Hepatocyte (in vitro differentiated cells): ENCODE data around the gene PPP3CA. TPM values are rescaled to one million over a fixed set of nuclear protein-coding genes. Genes with fewer than 3 reads are reported as not detected.

ENCODE experiments used
- DNase-seq: peaks from one replicate; pipeline ENCODE4 v3.0.0-alpha.2; 2016; ENCODE audit warnings: low spot score
- H2AFZ ChIP-seq: fragments of 200-600 bp; sonication (generic); 2 replicates; pipeline ENCODE4 v1.6.0; 2016; ENCODE audit warnings: antibody characterized with exemption, mild to moderate bottlenecking
- H3K27ac ChIP-seq: fragments of 200-600 bp; sonication (generic); 2 replicates; pipeline ENCODE4 v1.5.1; 2016; ENCODE audit warnings: mild to moderate bottlenecking
- H3K27me3 ChIP-seq: fragments of 200-600 bp; sonication (generic); 2 replicates; pipeline ENCODE4 v1.6.1; 2016
- H3K36me3 ChIP-seq: fragments of 200-600 bp; sonication (generic); replicated peaks from 2 replicates; pipeline ENCODE4 v1.5.1; 2016; ENCODE audit warnings: low read depth; ENCODE audit not compliant: insufficient read depth
- H3K4me1 ChIP-seq: fragments of 200-600 bp; sonication (generic); 2 replicates; pipeline ENCODE4 v1.5.1; 2016; ENCODE audit warnings: mild to moderate bottlenecking, moderate library complexity; ENCODE audit not compliant: insufficient read depth
- H3K4me2 ChIP-seq: fragments of 200-600 bp; sonication (generic); 2 replicates; pipeline ENCODE4 v1.6.0; 2016
- H3K4me3 ChIP-seq: fragments of 200-600 bp; sonication (generic); 2 replicates; pipeline ENCODE4 v1.5.1; 2016; ENCODE audit warnings: mild to moderate bottlenecking
- H3K79me2 ChIP-seq: fragments of 200-600 bp; sonication (generic); 2 replicates; pipeline ENCODE4 v1.6.0; 2017; ENCODE audit warnings: mild to moderate bottlenecking
- H3K9me2 ChIP-seq: fragments of 200-600 bp; sonication (generic); replicated peaks from 2 replicates; pipeline ENCODE4 v1.6.0; 2017; ENCODE audit warnings: mild to moderate bottlenecking; ENCODE audit not compliant: insufficient read depth
- H3K9me3 ChIP-seq: fragments of 200-600 bp; sonication (generic); 2 replicates; pipeline ENCODE4 v1.5.1; 2016; ENCODE audit warnings: low read depth, mild to moderate bottlenecking
- H4K20me1 ChIP-seq: fragments of 200-600 bp; sonication (generic); 2 replicates; pipeline ENCODE4 v1.6.0; 2016; ENCODE audit warnings: mild to moderate bottlenecking; ENCODE audit not compliant: insufficient read depth, poor library complexity, severe bottlenecking
- CTCF ChIP-seq: fragments of 200-600 bp; sonication (generic); IDR thresholded peaks from 2 replicates; pipeline ENCODE4 v1.5.1; 2016; ENCODE audit warnings: antibody characterized with exemption, mild to moderate bottlenecking; ENCODE audit not compliant: poor library complexity
- EZH2 ChIP-seq: fragments of 200-600 bp; sonication (generic); IDR thresholded peaks from 2 replicates; pipeline ENCODE4 v1.6.1; 2016; ENCODE audit warnings: antibody characterized with exemption, mild to moderate bottlenecking, borderline replicate concordance
- EZH2phosphoT487 ChIP-seq: fragments of 200-600 bp; sonication (generic); IDR thresholded peaks from one replicate; pipeline ENCODE4 v1.6.1; 2018; ENCODE audit warnings: antibody characterized with exemption, mild to moderate bottlenecking, low read depth, moderate library complexity; ENCODE audit not compliant: unreplicated experiment, severe bottlenecking
- WGBS: methylation state at CpG from one replicate; pipeline ENCODE4 v1.1.6; 2016; ENCODE audit warnings: low lambda C conversion rate; ENCODE audit errors: missing lambda C conversion rate; 5-methylcytosine and 5-hydroxymethylcytosine counted together
- polyA plus RNA-seq: library from polyadenylated mRNA; unstranded; fragments of >200 nt; fragmentation: Nextera tagmentation; extraction: Ambion mirVana; gene quantifications from 2 replicates; pipeline ENCODE4 v1.2.1, GENCODE V29; 2016
- total RNA-seq: library from RNA; depleted of rRNA; stranded (reverse); fragments of >200 nt; gene quantifications from 2 replicates; pipeline ENCODE4 v1.2.3, GENCODE V29; 2014

Gene PPP3CA
- total and polyA plus RNA-seq, 2 experiments from 2014 or later = 12.9 to 49.5 TPM

GRCh38 chr4:101148551-101148950 lies 198.8 kb downstream of the PPP3CA start:
- Histone ChIP-seq H3K27ac (no peak overlapping the region), H3K9me2 (no peaks in the 10 kb centered on the region), H2AFZ (no peak overlapping the region), H3K27me3 (no peaks in the 10 kb centered on the region), H4K20me1 (no peaks in the 10 kb centered on the region), H3K36me3 (no peaks in the 10 kb centered on the region), H3K4me1 (no peaks in the 10 kb centered on the region), H3K79me2 (peaks cover 35% of the 10 kb centered on the region), H3K4me2 (no peak overlapping the region), H3K4me3 (no peak overlapping the region), H3K9me3 (no peaks in the 10 kb centered on the region)
- TF ChIP-seq EZH2phosphoT487 = no peak
- TF ChIP-seq EZH2 = no peak
- TF ChIP-seq CTCF = no peak
- no peak for DNase-seq
- WGBS = 74% methylated on average over 3 of the region's 3 CpGs

GRCh38 chr4:101147283-101147682 lies 200.0 kb downstream of the PPP3CA start:
- TF ChIP-seq CTCF (no peak), EZH2phosphoT487 (no peak), EZH2 (no peak)
- Histone ChIP-seq H3K9me2 (no peaks in the 10 kb centered on the region), H4K20me1 (no peaks in the 10 kb centered on the region), H3K27ac (no peak overlapping the region), H3K9me3 (no peaks in the 10 kb centered on the region), H3K4me1 (no peaks in the 10 kb centered on the region), H3K4me3 (no peak overlapping the region), H3K4me2 (no peak overlapping the region), H2AFZ (no peak overlapping the region), H3K27me3 (no peaks in the 10 kb centered on the region), H3K36me3 (no peaks in the 10 kb centered on the region), H3K79me2 (peaks cover 37% of the 10 kb centered on the region)
- DNase-seq = no peak

GRCh38 chr4:101145021-101145420 lies 202.3 kb downstream of the PPP3CA start:
- Histone ChIP-seq H4K20me1 (no peaks in the 10 kb centered on the region), H3K9me2 (no peaks in the 10 kb centered on the region), H3K36me3 (no peaks in the 10 kb centered on the region), H3K4me2 (no peak overlapping the region), H3K4me1 (no peaks in the 10 kb centered on the region), H3K79me2 (peaks cover 34% of the 10 kb centered on the region), H3K9me3 (no peaks in the 10 kb centered on the region), H3K27ac (no peak overlapping the region), H3K4me3 (no peak overlapping the region), H3K27me3 (no peaks in the 10 kb centered on the region), H2AFZ (no peak overlapping the region)
- no peak for TF ChIP-seq CTCF
- TF ChIP-seq EZH2phosphoT487 = no peak
- no peak for TF ChIP-seq EZH2
- no peak for DNase-seq

DNA sequence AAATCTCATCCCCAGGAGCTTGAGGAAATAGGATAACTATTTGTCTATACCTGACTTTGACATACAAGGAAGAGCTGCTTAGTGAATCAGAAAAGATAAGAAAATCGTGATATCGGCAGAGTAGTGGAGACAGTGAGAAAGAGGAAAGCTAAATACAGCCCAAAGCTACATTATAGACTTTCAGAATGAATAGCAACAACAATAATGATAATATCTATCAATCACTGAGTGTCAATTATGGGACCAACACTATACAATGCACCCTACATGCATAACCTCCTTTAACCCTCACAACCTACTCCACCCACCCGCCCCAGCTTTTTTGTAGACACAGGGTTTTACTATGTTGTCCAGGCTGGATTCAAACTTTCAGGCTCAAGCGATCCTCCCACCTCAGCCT lies 205.1 kb downstream of the PPP3CA start:
- Histone ChIP-seq H3K9me3 (no peaks in the 10 kb centered on the region), H3K36me3 (no peaks in the 10 kb centered on the region), H3K27ac (no peak overlapping the region), H2AFZ (no peak overlapping the region), H3K4me1 (no peaks in the 10 kb centered on the region), H3K9me2 (no peaks in the 10 kb centered on the region), H3K4me3 (no peak overlapping the region), H3K4me2 (no peak overlapping the region), H3K27me3 (no peaks in the 10 kb centered on the region), H3K79me2 (peaks cover 42% of the 10 kb centered on the region), H4K20me1 (no peaks in the 10 kb centered on the region)
- no peak for DNase-seq
- WGBS = 89% methylated on average over 4 of the region's 4 CpGs
- no peak for TF ChIP-seq CTCF
- no peak for TF ChIP-seq EZH2phosphoT487
- no peak for TF ChIP-seq EZH2
